ENCODE results near the gene MAP4.
"Not testable (repeated sequence)": the region's sequence is repeated elsewhere in the genome, so short reads cannot be mapped to it uniquely, and the experiment has no call there.

Gene MAP4

GRCh38 chr3:47891613-47892005 lies 124.6 kb downstream of the MAP4 start:
- no peak for DNase-seq

- no peak for DNase-seq
Measured at GRCh38 chr3:47890828-47891612, 125.2 kb downstream of the MAP4 start.

- no peak for DNase-seq
Measured at GRCh38 chr3:47890126-47890827, 125.9 kb downstream of the MAP4 start.

- DNase-seq: no peak
Measured at GRCh38 chr3:47888986-47889757, 127.0 kb downstream of the MAP4 start.

- DNase-seq: not testable (repeated sequence)
Measured at GRCh38 chr3:47887991-47888390, 128.2 kb downstream of the MAP4 start.

GRCh38 chr3:47885168-47885567 lies 131.0 kb downstream of the MAP4 start:
- no peak for DNase-seq

GRCh38 chr3:47884603-47885002 lies 131.6 kb downstream of the MAP4 start:
- DNase-seq: no peak

GRCh38 chr3:47882338-47882737 lies 133.9 kb downstream of the MAP4 start:
- no peak for DNase-seq

GRCh38 chr3:47877719-47878118 lies 138.5 kb downstream of the MAP4 start:
- no peak for DNase-seq

- DNase-seq: peak; percentile 18
Measured at GRCh38 chr3:47877290-47877689, 138.9 kb downstream of the MAP4 start.

- no peak for DNase-seq
Measured at GRCh38 chr3:47874913-47875312, 141.3 kb downstream of the MAP4 start.

- no peak for DNase-seq
Measured at GRCh38 chr3:47874438-47874837, 141.8 kb downstream of the MAP4 start.

- no peak for DNase-seq
Measured at GRCh38 chr3:47872916-47873315, 143.3 kb downstream of the MAP4 start.

GRCh38 chr3:47871389-47871788 lies 144.8 kb downstream of the MAP4 start:
- no peak for DNase-seq

GRCh38 chr3:47870702-47871260 lies 145.4 kb downstream of the MAP4 start:
- DNase-seq: no peak

- no peak for DNase-seq
Measured at GRCh38 chr3:47870156-47870555, 146.1 kb downstream of the MAP4 start.

- no peak for DNase-seq
Measured at GRCh38 chr3:47868306-47868705, 147.9 kb downstream of the MAP4 start.

- DNase-seq: no peak
Measured at GRCh38 chr3:47867451-47868044, 148.7 kb downstream of the MAP4 start.

GRCh38 chr3:47865192-47865591 lies 151.0 kb downstream of the MAP4 start:
- no peak for DNase-seq

- no peak for DNase-seq
Measured at GRCh38 chr3:47863391-47864128, 152.7 kb downstream of the MAP4 start.

- no peak for DNase-seq
Measured at GRCh38 chr3:47859956-47860605, 156.1 kb downstream of the MAP4 start.

GRCh38 chr3:47857151-47857550 lies 159.1 kb downstream of the MAP4 start:
- no peak for DNase-seq
